ENCODE measurements around the gene RBKS. TPM values are rescaled to one million over a fixed set of nuclear protein-coding genes. Genes with fewer than 3 reads are reported as not detected.
A peak's percentile ranks its signal among the peaks of the same experiment; 100 is the strongest.

Gene RBKS
- polyA plus RNA-seq, 1 of the 3 experiments (the other 2 are of a cell fraction), result 7.4 TPM

- TF ChIP-seq USF1 (IDR thresholded peaks at IDR 0.05; ENCODE audit: borderline replicate concordance, low read depth) (no peak), TAF1 (IDR thresholded peaks at IDR 0.05; ENCODE audit: borderline replicate concordance, low read depth, low read length) (no peak), RFX5 (IDR thresholded peaks at IDR 0.05; ENCODE audit: low read length) (no peak), CHD2 (IDR thresholded peaks at IDR 0.05; ENCODE audit: low read length, partially characterized antibody) (peak; percentile 82), EZH2phosphoT487 (IDR thresholded peaks at IDR 0.05; ENCODE audit: borderline replicate concordance, low read depth) (no peak), RAD21 (IDR thresholded peaks at IDR 0.05; ENCODE audit: low read length) (peak; percentile 36; the same call in 1 of the 2 replicates), ZBTB33 (IDR thresholded peaks at IDR 0.05; ENCODE audit: borderline replicate concordance, low read depth) (no peak), REST (IDR thresholded peaks at IDR 0.05; ENCODE audit: low read depth, low read length) (no peak), EP300 (IDR thresholded peaks at IDR 0.05; ENCODE audit: borderline replicate concordance in 1 of 2, low read depth in 1 of 2, low read length in 1 of 2) (peak in 1 of 2 experiments; percentile 88; a peak in 2 of 4 replicates)
Observed at GRCh38 chr2:27737676-27738348, 152.4 kb downstream of the RBKS start (continued).

GRCh38 chr2:27736890-27737204 is 153.3 kb downstream of the RBKS start:
- Histone ChIP-seq H3K9me3 (no peaks in the 10 kb centered on the region), H3K9ac (no peak overlapping the region), H3K9me2 (no peaks in the 10 kb centered on the region), H3K79me2 (ENCODE audit: insufficient read depth) (no peaks in the 10 kb centered on the region), H3F3A (replicated peaks; ENCODE audit: insufficient read depth) (no peaks in the 10 kb centered on the region), H3K36me3 (replicated peaks in 1 of 2; ENCODE audit: control insufficient read depth in 1 of 2, insufficient read depth in 2 of 2, low read length in 1 of 2) (no peaks in the 10 kb centered on the region), H2AFZ (ENCODE audit: low read depth) (no peak overlapping the region), H4K20me1 (ENCODE audit: insufficient read depth) (no peaks in the 10 kb centered on the region), H3K27ac (ENCODE audit: low read depth in 2 of 2, low read length in 1 of 2) (no peak overlapping the region), H3K4me1 (ENCODE audit: control insufficient read depth in 1 of 2, insufficient read depth in 2 of 2, low read depth in 1 of 2, low read length in 1 of 2) (peaks cover 0 to 19% of the 10 kb centered on the region in 2 experiments; a peak in 2 of 4 replicates), H3K4me2 (no peak overlapping the region), H3K4me3 (ENCODE audit: low read depth in 2 of 2, low read length in 1 of 2) (no peak overlapping the region), H3K27me3 (ENCODE audit: insufficient read depth) (no peaks in the 10 kb centered on the region)
- POLR2A ChIA-PET, result interaction anchor here (1.3 kb wide), 1 partner anchor 14 kb away, joined by 3 read pairs; no protein-coding TSS in a partner anchor
- 86% methylated on average over 5 of the region's 6 CpGs for WGBS (ENCODE audit: low lambda C conversion rate)
- CTCF ChIA-PET, result interaction anchor here (0.9 to 6.0 kb wide), 11 partner anchors 9 to 660 kb away, joined by 3 to 52 read pairs (median 4); no protein-coding TSS in a partner anchor
- no peak for DNase-seq
- TF ChIP-seq TAF1 (IDR thresholded peaks at IDR 0.05; ENCODE audit: borderline replicate concordance, low read depth, low read length) (no peak), MAX (IDR thresholded peaks at IDR 0.05; ENCODE audit: low read depth) (no peak), USF2 (IDR thresholded peaks at IDR 0.05; ENCODE audit: borderline replicate concordance, low read depth, low read length) (no peak), EP300 (IDR thresholded peaks at IDR 0.05; ENCODE audit: borderline replicate concordance in 1 of 2, low read depth in 1 of 2, low read length in 1 of 2) (no peak), CHD2 (IDR thresholded peaks at IDR 0.05; ENCODE audit: low read length, partially characterized antibody) (no peak), MEF2A (IDR thresholded peaks at IDR 0.05; ENCODE audit: borderline replicate concordance, low read depth) (no peak), RFX5 (IDR thresholded peaks at IDR 0.05; ENCODE audit: low read length) (no peak), SMC3 (IDR thresholded peaks at IDR 0.05; ENCODE audit: low read depth, low read length) (no peak), NFIC (IDR thresholded peaks at IDR 0.05; ENCODE audit: borderline replicate concordance) (no peak), FOSL2 (IDR thresholded peaks at IDR 0.05; ENCODE audit: borderline replicate concordance, low read depth) (no peak), FOXM1 (IDR thresholded peaks at IDR 0.05; ENCODE audit: low read depth) (no peak), ZBTB33 (IDR thresholded peaks at IDR 0.05; ENCODE audit: borderline replicate concordance, low read depth) (no peak), USF1 (IDR thresholded peaks at IDR 0.05; ENCODE audit: borderline replicate concordance, low read depth) (no peak), POLR2AphosphoS5 (IDR thresholded peaks at IDR 0.05; ENCODE audit: low read depth, low read length) (no peak), ELF1 (IDR thresholded peaks at IDR 0.05) (no peak)

Measured in SK-N-SH (cell line).